T-helper 1 cell treated with Interleukin-12 subunit alpha and Interleukin-12 subunit beta and Interleukin-4 antibody, amounts not matched to agents 30 μg/mL and 1 μg/mL, for 36 hours (primary cell): ENCODE measurements around the gene IFI27L2.

ENCODE experiments used
- H3K27ac Mint-ChIP-seq: one replicate; pipeline ENCODE4 v1.8.0; 2021; ENCODE audit warnings: mild to moderate bottlenecking, mixed read lengths
- H3K27me3 Mint-ChIP-seq: one replicate; pipeline ENCODE4 v1.8.0; 2021; ENCODE audit warnings: low read depth, mixed read lengths
- H3K36me3 Mint-ChIP-seq: one replicate; pipeline ENCODE4 v1.8.0; 2021; ENCODE audit warnings: low read depth, mixed read lengths
- H3K4me1 Mint-ChIP-seq: one replicate; pipeline ENCODE4 v1.8.0; 2021; ENCODE audit warnings: low read depth, mixed read lengths
- H3K4me3 Mint-ChIP-seq: one replicate; pipeline ENCODE4 v1.8.0; 2021; ENCODE audit warnings: mild to moderate bottlenecking, moderate library complexity, mixed read lengths
- H3K9me3 Mint-ChIP-seq: one replicate; pipeline ENCODE4 v1.8.0; 2021; ENCODE audit warnings: mixed read lengths

The IFI27L2 gene

DNA sequence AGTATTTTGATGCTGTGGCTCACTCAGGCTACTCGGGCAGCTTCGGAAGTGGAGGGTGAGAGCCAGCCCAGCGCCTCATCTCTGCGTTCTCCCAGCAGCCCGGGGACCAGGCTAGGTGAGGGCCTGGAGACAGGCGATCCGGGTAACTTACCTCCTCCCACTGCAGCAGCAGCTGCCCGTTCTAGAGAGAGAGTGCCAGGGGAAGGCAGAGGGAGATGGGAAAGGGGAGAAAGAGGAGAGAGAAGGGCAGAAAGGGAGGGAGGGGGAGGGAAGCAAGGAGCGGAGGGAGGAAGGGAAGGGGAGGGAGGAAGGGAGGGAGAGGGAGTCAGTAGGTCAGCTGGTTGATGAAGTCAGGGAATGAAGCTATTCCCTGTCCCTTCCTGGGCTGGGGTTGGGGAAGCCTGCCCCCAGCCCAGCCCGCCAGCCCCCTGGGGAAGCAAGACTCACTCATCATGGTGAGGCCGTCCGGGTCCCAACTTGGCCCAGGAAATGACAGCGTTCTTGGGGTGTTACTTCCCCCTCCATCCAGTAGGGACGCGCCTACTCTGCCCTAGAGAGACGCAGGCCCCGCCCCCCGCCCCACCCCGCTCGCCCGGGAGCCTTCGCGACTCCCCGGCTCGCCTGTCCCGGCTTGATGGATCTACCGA is at the start of gene IFI27L2:
Gene IFI27L2 (minus strand): TSS at position 494 of the 647 bp plus-strand sequence. CDS start 40 bp downstream, at position 454.
- Mint-ChIP-seq H3K27me3 (peaks cover 22% of the 10 kb centered on the region), H3K27ac (peak within 1 kb of the TSS; percentile 85), H3K4me1 (peaks cover 14% of the 10 kb centered on the region), H3K36me3 (peaks cover 3% of the 10 kb centered on the region), H3K4me3 (peak within 1 kb of the TSS; percentile 84), H3K9me3 (no peaks in the 10 kb centered on the region)

- Mint-ChIP-seq H3K4me1 (peaks cover 26% of the 10 kb centered on the region), H3K27ac (no peak overlapping the region), H3K4me3 (no peak overlapping the region), H3K27me3 (peaks cover 42% of the 10 kb centered on the region), H3K9me3 (no peaks in the 10 kb centered on the region), H3K36me3 (no peaks in the 10 kb centered on the region)
Measured at GRCh38 chr14:94177806-94178205, 48.4 kb upstream of the IFI27L2 start.

- Mint-ChIP-seq H3K4me3 (no peak overlapping the region), H3K36me3 (no peaks in the 10 kb centered on the region), H3K27ac (no peak overlapping the region), H3K9me3 (no peaks in the 10 kb centered on the region), H3K27me3 (peaks cover 52% of the 10 kb centered on the region), H3K4me1 (peaks cover 26% of the 10 kb centered on the region)
Measured at GRCh38 chr14:94176808-94177207, 47.4 kb upstream of the IFI27L2 start.

DNA sequence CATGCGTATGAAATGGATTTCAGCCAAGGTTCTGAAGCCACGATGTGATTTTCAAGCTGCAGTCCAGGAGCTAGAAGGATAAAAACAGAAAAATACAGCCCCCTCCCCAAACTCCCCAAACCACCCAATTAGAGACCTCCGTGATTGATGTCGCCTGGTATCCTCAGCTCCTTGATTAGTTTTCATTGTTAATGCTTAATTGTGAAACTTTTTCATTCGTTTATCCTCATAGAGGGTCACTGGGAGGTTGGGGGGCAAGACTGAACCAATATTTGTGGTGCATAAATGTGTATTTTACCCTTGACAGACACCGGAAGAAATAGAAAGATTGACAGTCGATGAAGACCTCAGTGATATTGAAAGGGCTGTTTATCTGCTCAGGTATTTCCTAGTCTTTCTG is 46.3 kb upstream of the IFI27L2 start:
- Mint-ChIP-seq H3K4me1 (peaks cover 22% of the 10 kb centered on the region), H3K36me3 (no peaks in the 10 kb centered on the region), H3K9me3 (no peaks in the 10 kb centered on the region), H3K4me3 (peak overlapping the region; percentile 76), H3K27me3 (peaks cover 56% of the 10 kb centered on the region), H3K27ac (peak overlapping the region; percentile 31)

DNA sequence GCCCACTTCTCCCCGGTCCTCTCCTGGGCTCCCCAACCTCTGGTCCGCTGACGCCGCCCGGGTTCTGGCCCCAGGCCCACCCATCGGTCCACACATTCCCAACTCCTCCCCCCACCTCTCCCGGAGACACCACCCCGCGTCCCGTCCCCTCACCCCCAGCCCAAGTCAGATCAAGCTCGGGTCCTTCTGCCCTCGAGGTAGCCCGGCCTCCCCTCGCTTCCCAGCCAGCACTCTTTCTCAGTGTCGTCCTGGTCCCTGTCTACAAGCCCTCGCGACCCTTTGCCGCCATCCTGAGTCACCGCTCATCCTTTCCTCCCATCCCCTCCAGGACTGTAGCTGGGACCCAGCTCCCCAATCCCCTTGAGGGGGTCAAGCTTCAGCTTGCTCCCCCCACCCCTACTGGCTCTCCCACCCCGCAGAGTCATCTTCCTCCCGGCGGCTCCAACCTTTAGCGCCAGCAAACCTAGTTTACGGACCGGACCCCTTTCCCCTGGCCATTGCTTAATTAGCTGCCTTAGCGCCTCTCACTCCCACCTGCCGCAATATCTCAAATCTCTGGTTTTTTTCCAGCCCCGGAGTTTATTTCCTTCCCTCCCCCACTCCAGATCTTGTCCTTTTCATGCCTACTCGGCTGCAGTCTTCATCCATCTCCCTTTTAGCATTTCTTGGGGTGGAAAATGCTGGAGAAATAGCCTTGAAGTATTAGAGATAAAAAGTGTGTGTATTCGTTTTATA is 45.8 kb upstream of the IFI27L2 start:
- Mint-ChIP-seq H3K4me1 (peaks cover 17% of the 10 kb centered on the region), H3K9me3 (no peaks in the 10 kb centered on the region), H3K27ac (peak overlapping the region; percentile 31), H3K4me3 (peak overlapping the region; percentile 76), H3K36me3 (no peaks in the 10 kb centered on the region), H3K27me3 (peaks cover 56% of the 10 kb centered on the region)

- H3K27me3 Mint-ChIP-seq = peaks cover 55% of the 10 kb centered on the region
- H3K9me3 Mint-ChIP-seq = no peaks in the 10 kb centered on the region
- H3K4me1 Mint-ChIP-seq = peaks cover 17% of the 10 kb centered on the region
- no peak overlapping the region for H3K27ac Mint-ChIP-seq
- H3K4me3 Mint-ChIP-seq = peak overlapping the region; percentile 33
- no peaks in the 10 kb centered on the region for H3K36me3 Mint-ChIP-seq
Measured at GRCh38 chr14:94174604-94175010, 45.2 kb upstream of the IFI27L2 start.

DNA sequence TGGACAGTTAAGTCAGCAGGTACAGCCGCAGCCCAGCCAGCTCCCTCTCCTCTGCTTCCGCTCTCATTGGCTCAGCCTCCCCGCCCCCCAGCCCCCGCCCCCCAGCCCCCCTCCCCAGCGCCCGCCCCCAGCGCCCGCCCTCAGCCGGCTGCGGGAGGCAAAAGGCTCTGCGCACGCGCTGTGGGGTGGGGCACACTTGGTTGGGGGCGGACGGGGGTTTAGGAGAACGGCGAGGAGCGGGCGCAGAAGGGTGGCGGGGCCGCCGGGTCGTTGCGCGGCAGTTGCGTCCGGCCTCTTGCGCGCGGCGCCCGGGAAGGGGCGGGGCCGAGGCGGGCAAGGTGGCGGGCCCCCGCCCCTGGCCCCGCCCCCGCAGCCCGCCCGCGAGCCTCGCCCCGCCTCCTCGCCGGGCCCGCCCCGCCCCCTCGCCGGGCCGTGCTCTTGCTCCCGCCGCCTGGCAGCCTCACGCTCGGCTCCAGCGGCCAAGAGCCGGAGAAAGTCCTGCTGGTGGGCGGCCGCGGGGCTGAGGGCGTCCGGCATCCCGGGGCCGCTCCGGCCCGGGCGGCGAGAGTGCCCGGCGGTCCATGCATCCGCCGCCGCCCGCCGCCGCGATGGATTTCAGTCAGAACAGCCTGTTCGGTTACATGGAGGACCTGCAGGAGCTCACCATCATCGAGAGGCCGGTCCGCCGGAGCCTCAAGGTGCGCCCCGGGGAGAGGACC is 44.6 kb upstream of the IFI27L2 start, which contains the start of gene PPP4R4:
Gene PPP4R4 (plus strand): TSS at position 438 of the 719 bp plus-strand sequence. CDS start 144 bp downstream, at position 582.
- Mint-ChIP-seq H3K27ac (peak within 1 kb of the TSS; percentile 62), H3K36me3 (no peaks in the 10 kb centered on the region), H3K4me3 (peak within 1 kb of the TSS; percentile 81), H3K9me3 (no peaks in the 10 kb centered on the region), H3K27me3 (peaks cover 51% of the 10 kb centered on the region), H3K4me1 (peaks cover 17% of the 10 kb centered on the region)

GRCh38 chr14:94173471-94173884 is 44.1 kb upstream of the IFI27L2 start:
- Mint-ChIP-seq H3K4me1 (peaks cover 17% of the 10 kb centered on the region), H3K27ac (peak overlapping the region; percentile 62), H3K9me3 (no peaks in the 10 kb centered on the region), H3K36me3 (no peaks in the 10 kb centered on the region), H3K4me3 (peak overlapping the region; percentile 81), H3K27me3 (peaks cover 51% of the 10 kb centered on the region)

- peak overlapping the region; percentile 81 for H3K4me3 Mint-ChIP-seq
- no peak overlapping the region for H3K27ac Mint-ChIP-seq
Measured at GRCh38 chr14:94172545-94172944, 43.1 kb upstream of the IFI27L2 start.

GRCh38 chr14:94171208-94171607 is 41.8 kb upstream of the IFI27L2 start:
- H3K27me3 Mint-ChIP-seq = peaks cover 39% of the 10 kb centered on the region
- H3K4me1 Mint-ChIP-seq = peaks cover 15% of the 10 kb centered on the region
- H3K36me3 Mint-ChIP-seq = no peaks in the 10 kb centered on the region
- H3K4me3 Mint-ChIP-seq = no peak overlapping the region
- H3K27ac Mint-ChIP-seq = no peak overlapping the region
- no peaks in the 10 kb centered on the region for H3K9me3 Mint-ChIP-seq

More at GRCh38 chr14:94172545-94172944, 43.1 kb upstream of the IFI27L2 start:
- peaks cover 47% of the 10 kb centered on the region for H3K27me3 Mint-ChIP-seq
- H3K9me3 Mint-ChIP-seq = no peaks in the 10 kb centered on the region
- H3K4me1 Mint-ChIP-seq = peaks cover 17% of the 10 kb centered on the region
- no peaks in the 10 kb centered on the region for H3K36me3 Mint-ChIP-seq

- Mint-ChIP-seq H3K4me3 (no peak overlapping the region), H3K36me3 (no peaks in the 10 kb centered on the region), H3K27me3 (peaks cover 28% of the 10 kb centered on the region), H3K4me1 (peaks cover 8% of the 10 kb centered on the region), H3K9me3 (no peaks in the 10 kb centered on the region), H3K27ac (no peak overlapping the region)
Measured at GRCh38 chr14:94170136-94170535, 40.7 kb upstream of the IFI27L2 start.

DNA sequence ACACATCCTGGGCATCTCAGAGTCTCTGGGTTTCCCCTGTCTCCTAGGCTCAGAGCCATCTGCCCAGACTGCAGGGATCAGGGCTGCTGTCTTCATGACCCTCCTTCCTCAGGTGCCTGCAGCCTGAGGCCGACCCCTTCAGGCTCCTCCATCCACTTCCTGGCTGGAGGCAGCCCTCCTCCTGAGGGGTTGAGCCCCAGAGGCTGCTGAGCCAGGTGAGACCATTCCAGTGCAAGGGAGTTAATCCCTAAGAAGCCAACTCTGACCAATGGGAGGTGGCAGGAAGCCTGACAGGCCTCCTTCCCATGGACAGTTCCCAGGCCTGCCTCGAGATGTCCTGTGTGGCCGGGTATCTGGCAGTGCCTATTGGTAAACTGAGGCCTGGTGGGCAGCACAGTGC is 36.3 kb upstream of the IFI27L2 start:
- Mint-ChIP-seq H3K27me3 (no peaks in the 10 kb centered on the region), H3K27ac (no peak overlapping the region), H3K9me3 (no peaks in the 10 kb centered on the region), H3K4me1 (peaks cover 23% of the 10 kb centered on the region), H3K4me3 (no peak overlapping the region), H3K36me3 (no peaks in the 10 kb centered on the region)

- H3K27ac Mint-ChIP-seq = no peak overlapping the region
- H3K36me3 Mint-ChIP-seq = no peaks in the 10 kb centered on the region
- peaks cover 27% of the 10 kb centered on the region for H3K4me1 Mint-ChIP-seq
- H3K9me3 Mint-ChIP-seq = no peaks in the 10 kb centered on the region
- no peaks in the 10 kb centered on the region for H3K27me3 Mint-ChIP-seq
- H3K4me3 Mint-ChIP-seq = no peak overlapping the region
Measured at GRCh38 chr14:94164685-94165431, 35.5 kb upstream of the IFI27L2 start.

- no peaks in the 10 kb centered on the region for H3K27me3 Mint-ChIP-seq
- peaks cover 28% of the 10 kb centered on the region for H3K4me1 Mint-ChIP-seq
- no peak overlapping the region for H3K4me3 Mint-ChIP-seq
- H3K27ac Mint-ChIP-seq = no peak overlapping the region
- H3K9me3 Mint-ChIP-seq = no peaks in the 10 kb centered on the region
- H3K36me3 Mint-ChIP-seq = no peaks in the 10 kb centered on the region
Measured at GRCh38 chr14:94163796-94164195, 34.4 kb upstream of the IFI27L2 start.
